ENCODE data around the gene ARIH1.

The ARIH1 gene

DNA sequence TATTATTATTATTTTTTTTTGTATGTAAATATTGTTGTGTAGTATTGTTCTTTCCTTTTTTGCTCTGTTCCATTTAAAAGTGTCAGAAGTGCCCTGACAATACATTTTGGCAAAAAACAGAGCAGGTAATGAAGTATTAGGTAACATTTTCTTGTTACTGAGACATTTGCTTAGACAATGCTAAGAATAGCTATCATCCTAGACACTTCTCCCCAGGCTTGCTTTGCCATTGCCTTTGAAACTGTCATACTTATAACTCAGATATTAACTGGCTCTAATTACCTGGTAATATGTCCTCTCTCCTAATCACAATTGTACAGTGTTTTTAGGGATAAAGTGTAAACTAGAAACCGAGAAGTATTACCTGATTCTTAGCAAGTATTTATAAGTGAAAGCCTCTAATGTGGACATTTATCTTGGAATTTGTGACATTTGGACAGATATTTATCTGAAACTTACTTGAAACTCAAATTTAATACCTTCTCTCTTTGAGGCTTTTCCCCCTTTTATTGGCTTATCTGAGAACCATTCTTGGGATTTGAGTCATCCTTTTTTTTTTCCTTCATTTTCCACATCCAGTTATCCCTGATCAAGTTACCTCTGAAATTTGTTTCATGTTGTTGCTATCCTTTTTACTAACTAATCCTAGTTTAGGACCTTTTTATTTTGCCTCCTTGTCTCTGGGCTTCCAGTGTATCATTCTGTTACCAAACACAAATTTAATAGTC, 13.1 kb downstream of the ARIH1 start:
- no peak for DNase-seq

DNA sequence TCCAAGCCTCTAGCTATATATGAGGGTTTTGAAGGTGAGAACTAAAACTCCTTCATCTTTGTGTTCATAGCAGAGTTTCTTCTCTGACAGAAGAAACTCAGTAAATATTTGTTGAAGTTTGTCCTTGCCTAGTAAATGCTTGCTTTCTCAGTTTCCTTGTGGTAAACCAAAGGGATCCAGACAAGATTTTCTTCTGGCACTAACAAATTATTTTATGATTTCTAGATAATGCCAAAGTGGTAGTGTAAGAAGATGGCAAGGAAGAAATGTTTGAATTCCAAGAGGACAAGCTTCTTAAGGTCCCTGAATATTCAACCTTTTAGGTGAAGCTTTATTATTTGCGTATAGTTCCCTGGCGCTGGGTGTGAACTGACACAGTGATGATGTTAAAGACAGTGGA, 14.4 kb downstream of the ARIH1 start:
- DNase-seq = no peak

DNA sequence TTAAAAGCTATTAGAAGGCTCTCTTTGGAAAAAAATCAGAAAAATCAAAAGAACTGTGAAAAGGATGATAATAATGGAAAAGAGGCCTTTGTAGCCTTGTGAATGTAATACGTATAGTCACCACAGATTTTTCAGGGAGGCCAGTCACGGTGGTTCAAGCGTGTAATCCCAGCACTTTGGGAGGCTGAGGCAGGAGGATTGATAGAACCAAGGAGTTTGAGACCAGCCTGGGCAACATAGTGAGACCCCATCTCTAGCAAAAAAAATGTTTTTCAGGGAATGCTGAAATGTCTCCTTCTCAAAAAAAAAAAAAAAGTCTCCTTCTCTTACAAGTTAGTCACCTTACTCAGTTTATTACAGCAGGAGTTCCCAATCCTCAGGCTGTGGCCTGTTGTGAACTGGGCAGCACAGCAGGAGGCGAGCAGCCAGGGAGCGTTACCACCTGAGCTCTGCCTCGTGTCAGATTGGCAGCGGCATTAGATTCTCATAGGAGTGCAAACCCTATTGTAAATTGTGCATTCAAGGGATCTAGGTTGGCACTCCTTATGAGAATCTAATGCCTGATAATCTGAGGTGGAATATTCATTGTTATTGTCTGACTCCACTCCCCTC, 15.9 kb downstream of the ARIH1 start:
- no peak for DNase-seq

DNA sequence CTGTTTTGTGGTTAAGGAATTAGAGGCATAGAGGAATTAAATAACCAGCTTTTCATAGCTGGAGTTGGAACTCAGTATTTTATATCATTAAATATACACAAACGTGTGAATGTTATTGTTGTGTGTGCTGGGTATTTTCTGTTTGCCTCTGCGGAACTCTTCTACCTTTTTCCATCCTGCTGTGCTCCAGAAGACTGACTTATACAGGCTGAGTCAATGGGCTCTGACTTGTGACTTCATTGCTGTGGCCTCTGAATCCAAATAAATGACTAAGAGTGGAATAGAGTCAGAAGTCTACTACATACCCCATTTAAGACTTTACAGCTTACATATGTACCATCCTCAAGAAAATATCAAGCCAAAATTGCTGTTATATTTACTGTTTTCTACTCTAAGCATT, 17.6 kb downstream of the ARIH1 start:
- DNase-seq = no peak

DNA sequence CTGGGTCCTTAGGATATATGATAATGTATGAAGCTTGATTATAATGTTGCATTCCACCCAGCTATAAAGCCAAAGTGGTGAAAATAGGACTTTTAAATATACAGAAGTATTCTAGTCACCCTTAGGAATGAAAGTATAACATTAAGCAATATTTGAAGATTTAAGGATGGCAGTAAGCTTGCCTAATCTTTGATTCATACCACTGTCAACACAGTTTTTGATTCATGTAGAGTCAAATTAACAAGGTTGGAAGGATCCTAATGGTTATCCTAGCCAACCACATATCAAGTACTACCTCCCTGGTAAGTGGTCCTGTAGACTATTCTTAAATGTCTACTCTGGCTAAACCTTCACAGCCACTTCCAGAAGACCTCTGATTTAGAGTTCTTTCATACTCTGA, 18.6 kb downstream of the ARIH1 start:
- no peak for DNase-seq

DNA sequence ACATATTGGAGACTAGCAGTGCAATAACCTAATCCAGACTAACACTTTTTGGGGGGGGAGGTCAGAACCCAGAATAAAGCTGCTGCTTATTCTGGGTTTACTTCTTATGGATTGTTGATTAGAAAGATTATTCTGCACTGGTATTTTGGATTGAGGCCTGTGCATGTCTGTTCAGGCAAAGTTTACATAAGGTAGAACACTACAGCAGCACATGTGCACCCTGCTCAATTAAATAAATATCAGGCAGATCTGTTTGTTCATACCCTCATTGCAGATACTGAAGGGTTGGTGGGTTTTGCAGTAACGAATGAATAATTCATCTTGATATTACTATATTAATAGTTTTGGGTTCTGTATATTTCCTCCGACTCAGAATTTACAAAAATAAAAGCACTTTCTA, 19.1 kb downstream of the ARIH1 start:
- DNase-seq = no peak

DNA sequence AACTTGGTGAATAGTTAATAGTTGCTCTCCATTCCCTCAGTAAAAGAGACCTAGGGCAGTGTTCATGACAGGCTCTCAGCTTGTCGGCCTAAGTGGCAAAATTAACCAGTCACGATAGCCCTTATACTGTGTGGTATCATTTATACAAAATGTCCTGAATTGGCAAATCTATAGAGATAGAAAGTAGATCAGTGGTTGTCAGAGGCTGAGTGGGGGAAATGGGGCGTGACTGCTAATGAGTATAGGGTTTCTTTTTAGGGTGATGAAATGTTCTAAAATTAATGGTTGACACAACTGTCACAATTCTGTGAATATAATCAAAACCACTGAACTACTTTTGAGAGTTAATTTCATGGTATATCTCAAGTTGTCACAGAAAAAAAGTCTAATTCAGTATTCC, 20.9 kb downstream of the ARIH1 start:
- DNase-seq = no peak

DNA sequence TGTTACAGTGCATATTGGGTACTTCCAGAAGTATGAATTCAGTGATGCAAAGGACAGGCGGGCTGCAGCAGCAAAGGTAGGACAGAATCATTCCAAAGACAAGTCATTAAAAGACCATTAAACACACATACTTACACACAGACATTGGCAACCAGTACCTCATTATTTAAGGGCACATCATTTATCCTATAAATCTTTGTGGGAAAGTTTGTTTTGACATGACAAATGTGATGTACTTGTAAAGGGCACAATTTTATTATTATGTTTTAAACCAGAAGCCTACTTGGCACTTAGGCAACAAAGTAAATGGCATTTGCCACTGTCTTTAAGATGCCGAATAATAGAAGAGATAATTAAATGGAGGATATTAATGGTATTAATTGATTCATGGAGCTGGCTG, 22.7 kb downstream of the ARIH1 start:
- no peak for DNase-seq

DNA sequence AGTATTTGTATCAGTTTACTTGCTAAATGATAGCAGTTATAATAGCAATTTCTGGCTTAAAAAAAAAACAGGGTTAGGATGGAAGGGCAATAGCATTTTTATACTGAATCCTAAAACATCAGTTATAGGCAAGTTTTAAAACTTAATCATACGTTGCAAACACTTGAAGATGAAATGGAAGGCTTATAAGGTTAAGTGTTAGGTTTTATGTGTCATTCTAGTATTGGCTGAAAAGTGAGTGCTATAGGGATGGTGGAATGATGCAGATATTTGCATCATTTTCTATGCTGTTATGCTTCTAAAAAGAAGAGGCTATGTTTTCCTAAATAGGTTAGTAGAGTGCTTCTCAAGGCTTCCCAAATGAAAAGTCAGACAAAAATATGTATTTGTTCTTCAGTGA, 23.3 kb downstream of the ARIH1 start:
- DNase-seq = no peak

DNA sequence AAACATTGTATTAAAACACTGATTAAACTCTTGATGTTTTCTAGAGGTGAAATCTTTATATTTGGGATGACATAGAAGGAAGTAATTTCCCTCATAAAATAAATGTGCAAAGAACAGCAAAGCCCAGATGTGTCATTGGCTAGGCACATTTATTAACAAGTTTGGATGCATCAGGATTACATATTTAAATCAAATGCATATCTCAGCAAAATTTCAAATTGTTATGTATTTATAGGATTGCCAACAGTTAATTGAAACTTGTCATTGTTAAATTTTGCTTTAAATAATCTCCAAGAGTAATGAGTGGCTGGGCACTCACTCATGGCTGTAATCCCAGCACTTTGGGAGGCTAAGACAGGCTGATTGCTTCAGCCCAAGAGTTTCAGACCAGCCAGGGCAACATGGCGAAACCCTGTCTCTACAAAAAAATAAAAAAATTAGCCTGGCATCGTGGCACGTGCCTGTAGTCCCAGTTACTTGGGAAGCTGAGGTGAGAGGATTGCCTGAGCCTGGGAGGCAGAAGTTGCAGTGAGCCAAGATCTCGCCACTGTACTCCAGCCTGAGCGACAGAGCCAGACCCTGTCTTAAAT, 28.2 kb downstream of the ARIH1 start:
- DNase-seq = no peak

DNA sequence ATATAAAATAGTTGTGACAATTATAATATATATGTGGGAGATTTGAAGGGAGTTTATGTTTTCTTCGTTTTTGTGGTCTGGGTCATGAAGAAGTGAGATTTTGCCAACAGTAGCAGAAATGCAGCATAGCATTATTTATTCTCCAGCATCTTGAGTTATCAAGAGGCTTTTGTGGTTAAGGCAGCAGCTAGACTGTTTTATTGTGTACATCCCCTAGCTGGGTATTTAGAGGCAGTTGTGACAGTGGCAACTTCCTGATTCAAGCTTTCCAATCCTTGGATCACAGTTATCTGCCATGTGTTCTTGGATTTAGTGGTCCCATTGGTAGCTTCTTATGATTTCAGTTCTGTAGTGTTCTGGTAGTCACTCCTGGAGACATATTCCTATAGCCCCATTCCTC, 29.0 kb downstream of the ARIH1 start:
- DNase-seq = no peak

DNA sequence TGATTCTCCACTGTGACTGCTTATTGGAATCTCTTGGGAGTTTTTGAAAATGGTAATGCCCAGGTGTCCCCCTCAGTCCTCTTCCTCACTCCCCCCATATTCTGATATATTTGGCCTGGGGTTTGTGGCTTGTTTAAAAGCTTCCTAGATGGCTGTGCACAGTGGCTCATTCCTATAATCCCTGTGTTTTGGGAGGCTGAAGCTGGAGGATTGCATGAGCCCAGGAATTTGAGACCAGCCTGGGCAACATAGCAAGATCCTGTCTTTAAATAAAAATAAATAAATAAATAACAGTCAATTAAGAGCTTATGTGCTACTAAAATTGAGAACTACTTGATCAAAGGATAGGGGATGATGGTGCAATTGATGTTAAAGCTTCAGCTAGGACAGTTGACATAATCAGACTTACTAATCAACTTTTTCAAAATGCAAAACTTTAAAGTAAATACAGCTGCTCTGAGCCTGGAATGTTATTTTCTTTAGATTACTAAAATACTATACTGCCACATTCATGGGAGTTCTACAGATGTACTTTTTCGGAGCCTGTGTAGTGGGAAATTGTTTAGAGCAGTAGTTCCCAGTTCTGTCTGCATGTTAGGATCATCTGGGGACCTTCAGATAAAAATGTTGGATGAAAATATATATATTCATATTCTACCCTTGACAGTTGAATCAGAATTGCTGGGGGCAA, 33.4 kb downstream of the ARIH1 start:
- no peak for DNase-seq

DNA sequence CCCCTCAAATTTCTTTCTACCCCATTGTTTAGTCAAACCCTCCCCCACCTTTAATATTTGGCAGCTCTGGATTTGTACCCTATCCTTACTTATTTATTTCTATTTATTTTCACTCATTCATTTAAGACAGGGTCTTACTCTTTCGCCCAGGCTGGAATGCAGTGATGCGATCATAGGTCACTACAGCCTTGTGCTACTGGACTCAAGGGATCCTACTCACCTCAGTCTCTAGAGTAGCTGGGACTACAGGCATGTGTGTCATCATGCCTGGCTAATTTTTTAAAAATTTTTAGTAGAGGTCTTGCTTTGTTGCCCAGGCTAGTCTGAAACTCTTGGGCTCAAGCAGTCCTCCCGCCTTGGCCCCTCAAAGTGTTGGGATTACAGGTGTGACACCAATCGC, 35.4 kb downstream of the ARIH1 start:
- no peak for DNase-seq

DNA sequence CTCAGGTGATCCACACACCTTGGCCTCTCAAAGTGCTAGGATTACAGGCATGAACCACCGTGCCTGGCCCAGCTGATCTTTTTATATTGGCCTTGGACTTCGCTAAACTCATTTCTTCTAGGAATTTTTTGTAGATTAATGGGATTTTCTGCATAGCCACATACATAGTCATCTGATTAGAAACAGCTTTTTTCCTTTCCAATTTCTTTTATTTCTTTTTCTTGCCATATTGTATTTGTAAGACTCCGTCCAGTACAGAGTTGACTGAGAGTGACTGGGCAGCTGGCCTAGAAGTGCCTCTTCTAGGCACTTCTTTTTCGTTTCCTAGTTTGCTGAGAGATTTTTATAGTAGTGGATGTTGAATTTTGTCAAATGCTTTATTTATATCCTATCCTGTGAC, 37.4 kb downstream of the ARIH1 start:
- no peak for DNase-seq

DNA sequence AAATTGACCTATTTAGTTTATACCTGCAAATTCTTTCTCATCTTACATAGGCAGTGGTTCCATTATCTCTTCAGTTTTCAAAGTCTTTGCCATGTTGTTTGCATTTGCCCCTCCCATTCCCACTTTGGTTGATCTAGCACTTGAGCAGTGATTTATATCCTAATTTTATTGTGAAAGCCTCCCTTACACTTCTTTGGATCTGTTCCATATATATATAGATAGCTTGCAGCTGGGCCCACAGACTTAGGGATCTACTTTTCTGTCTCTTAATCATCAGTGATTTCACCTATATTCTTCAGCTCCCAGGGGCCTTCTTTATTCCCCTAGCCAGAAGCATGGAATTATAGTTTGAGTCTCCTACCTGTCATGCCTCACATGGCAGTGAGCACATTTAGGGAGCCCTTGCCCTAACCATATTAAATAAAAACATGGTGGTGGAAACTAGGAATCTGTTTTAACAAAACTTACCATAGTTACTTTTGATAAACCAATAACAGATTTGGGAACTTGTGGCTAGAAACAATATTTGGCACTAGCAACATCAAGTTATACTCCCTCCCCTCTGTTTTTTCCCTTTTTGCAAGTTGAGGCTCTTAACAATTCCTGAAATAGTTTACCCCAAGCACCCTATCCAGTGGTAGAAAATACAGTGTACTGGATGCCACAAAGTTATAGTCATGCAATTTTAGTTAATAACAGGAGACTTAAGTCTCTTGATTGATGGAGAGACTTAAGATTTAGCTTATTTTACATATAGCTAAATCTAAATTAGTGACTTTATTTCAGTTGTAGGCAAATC, 41.7 kb downstream of the ARIH1 start:
- DNase-seq = no peak

DNA sequence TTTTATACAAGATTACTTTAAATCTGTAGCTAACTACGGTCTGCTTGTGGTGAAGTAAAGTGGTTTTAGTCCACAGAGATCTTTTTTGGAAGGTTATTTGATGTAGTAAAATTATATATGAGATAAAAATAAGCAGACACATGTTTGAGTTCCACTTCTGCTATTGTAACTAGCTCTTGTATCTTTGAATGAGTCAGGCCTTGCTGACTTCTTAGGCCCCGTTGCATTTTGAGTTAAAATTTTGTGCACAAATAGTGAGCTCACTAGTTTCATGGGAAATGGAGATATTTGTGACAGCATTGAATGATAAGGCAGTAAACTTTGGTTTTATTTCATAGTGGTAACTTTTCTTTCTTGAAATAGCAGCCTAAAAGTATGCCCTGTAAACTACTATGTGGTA, 42.6 kb downstream of the ARIH1 start:
- no peak for DNase-seq

DNA sequence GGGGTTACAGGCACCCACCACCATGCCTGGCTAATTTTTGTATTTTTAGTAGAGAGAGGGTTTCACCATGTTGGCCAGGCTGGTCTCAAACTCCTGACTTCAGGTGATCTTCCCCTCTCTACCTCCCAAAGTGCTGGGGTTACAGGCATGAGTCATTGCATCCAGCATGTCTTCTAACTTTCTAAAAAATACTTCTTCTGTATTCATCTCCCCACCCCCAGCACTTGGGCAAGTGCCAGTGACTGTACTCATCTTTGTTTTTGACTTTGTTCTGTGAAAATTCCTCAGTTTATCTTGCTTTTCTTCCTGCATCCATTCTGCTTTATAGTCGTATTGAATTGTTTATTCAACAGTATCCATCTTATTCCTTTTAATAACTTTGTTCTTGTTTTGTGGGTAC, 47.6 kb downstream of the ARIH1 start:
- no peak for DNase-seq

DNA sequence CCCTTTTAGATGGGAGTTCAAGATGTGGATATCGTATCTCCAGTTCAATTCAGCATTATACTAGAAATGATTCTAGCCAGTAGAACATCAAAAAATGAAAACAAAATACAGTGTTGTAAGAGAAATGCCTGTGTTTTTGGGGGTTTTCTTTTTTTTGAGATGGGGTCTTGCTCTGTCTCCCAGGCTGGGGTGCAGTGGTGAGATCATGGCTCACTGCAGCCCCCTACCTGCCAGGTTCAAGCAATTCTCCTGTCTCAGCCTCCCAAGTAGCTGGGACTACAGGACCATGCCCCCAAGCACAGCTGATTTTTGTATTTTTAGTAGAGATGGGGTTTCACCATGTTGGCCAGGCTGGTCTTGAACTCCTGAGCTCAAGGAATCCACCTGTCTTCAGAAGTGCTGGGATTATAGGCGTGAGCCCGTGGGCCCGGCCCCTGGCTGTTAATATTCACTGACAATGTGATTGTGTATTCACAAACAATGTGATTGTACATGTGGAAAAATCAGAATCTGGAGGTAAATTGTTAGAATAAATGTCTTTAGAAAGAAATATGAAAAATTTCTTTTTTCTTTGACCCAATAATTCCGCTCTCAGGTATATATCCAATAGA, 59.0 kb downstream of the ARIH1 start:
- DNase-seq = peak in 1 of 2 experiments; percentile 25

DNA sequence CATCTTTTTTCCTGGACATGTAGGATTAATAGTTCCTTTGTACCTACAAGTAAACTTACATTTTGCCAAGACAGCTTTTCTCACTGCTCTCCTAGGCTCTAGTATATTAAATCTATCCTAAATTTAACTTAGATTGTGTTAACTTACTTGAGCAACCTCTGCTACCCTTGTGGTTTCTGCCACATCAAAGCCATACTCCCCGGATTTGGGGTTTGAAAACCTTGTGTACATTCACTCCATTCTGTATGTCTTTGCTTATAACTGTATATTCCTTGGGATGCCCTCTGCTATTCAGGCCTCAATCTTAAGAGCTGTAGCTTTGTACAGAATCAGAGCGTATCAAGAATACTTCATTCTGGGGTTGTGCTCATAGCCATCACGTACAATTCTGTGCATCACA, 60.4 kb downstream of the ARIH1 start:
- no peak for DNase-seq

DNA sequence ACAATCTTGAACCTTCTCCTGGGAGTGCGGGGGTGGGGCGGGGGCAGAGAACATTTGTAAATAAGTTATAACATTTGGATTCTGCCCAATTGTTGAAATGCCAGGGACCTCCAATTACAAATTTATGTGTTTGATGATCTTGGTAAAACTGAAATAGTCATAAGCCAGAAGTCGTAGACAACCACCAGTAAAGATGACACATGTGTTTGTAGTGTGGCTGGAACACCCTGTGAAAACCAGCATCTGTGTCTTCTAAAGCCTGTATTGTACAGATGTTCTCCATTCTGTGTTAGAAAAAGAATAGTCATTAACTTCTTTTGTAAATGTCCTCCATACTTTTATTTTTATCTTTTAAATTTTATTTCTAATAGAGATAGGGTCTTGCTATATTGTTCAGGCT, 61.8 kb downstream of the ARIH1 start:
- DNase-seq = no peak

DNA sequence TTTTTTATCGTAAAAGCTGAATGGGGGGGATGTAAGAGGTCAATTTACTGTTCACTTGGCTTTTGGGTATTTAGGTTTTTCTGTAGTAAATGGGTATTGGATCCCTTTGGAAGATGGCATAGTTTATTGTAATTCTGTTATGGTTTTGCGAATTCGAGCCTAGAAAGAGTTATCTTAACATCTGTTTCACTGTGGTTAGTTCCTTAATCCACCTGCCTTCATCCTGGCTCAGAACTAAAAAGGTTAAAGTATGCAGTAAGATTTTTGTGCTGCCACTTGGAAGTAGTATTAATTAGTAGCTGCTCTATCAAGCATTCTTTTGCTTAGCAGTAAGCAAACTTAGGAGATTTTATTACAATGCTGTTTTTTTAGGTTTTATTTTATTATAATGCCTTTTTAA, 62.4 kb downstream of the ARIH1 start:
- no peak for DNase-seq

DNA sequence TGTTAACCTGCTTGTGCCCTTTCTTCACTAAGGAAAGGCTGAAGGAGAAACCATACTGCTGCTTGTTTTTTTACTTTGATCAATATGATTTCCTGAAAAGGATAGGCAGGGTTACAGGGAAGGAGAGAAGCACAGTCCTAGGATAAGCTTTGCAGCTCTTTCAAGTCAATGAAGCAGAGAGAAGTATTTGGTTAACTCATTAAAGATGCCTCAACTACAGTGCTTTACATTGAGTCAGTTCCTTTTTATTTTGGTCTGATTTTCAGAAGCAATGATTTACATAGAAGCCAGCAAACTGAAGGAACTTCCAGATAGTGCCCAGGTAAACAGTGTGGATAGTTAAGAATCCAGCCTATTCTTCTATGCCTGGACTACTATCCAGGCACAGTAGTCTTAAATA, 64.8 kb downstream of the ARIH1 start:
- DNase-seq = no peak
